Measurements from ENCODE around the gene GNA12.

DNA sequence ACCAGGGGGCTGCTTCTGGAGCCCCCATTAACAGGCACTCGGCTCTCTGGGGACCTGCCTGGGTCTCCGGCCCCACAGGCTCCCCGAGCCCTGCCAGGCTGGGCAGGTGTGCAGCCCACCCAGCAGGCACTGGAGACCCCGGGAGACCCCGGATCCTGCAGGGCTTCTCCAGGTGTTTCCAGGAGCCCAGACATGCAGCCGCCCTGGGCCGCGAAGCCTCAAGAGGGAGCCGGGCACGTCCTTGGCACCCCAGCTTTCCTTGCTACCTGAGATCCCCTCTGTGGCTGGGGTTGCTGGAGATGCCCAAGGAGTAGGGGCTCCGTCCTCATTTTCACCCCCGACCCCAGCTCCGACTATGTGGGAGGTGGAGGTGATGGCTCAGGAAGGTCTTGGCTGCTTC is 163.9 kb downstream of the GNA12 start:
- TF ChIP-seq, protein P1, sequence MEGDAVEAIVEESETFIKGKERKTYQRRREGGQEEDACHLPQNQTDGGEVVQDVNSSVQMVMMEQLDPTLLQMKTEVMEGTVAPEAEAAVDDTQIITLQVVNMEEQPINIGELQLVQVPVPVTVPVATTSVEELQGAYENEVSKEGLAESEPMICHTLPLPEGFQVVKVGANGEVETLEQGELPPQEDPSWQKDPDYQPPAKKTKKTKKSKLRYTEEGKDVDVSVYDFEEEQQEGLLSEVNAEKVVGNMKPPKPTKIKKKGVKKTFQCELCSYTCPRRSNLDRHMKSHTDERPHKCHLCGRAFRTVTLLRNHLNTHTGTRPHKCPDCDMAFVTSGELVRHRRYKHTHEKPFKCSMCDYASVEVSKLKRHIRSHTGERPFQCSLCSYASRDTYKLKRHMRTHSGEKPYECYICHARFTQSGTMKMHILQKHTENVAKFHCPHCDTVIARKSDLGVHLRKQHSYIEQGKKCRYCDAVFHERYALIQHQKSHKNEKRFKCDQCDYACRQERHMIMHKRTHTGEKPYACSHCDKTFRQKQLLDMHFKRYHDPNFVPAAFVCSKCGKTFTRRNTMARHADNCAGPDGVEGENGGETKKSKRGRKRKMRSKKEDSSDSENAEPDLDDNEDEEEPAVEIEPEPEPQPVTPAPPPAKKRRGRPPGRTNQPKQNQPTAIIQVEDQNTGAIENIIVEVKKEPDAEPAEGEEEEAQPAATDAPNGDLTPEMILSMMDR (IDR thresholded peaks at IDR 0.05 in 4 of 5, conservative IDR thresholded peaks at IDR 0.05 in 1 of 5) = no peak
- TF ChIP-seq POLR2A (IDR thresholded peaks at IDR 0.05) = no peak
